Left ventricle myocardium inferior (tissue), 1 donor: Measurements from ENCODE around the gene FLVCR1. TPM values are rescaled to one million over a fixed set of nuclear protein-coding genes. Genes with fewer than 3 reads are reported as not detected.

Experiments used
- DNase-seq: peaks from one replicate; pipeline ENCODE4 v3.0.0-alpha.2; 2020
- H3K27ac ChIP-seq: fragments of 200-600 bp; replicated peaks from 2 replicates; pipeline ENCODE4 v1.8.0; 2021
- H3K27me3 ChIP-seq: fragments of 200-600 bp; 2 replicates; pipeline ENCODE4 v1.8.0; 2021; ENCODE audit warnings: low read depth
- H3K36me3 ChIP-seq: fragments of 200-600 bp; 2 replicates; pipeline ENCODE4 v1.8.0; 2021
- H3K4me1 ChIP-seq: fragments of 200-600 bp; 2 replicates; pipeline ENCODE4 v1.8.0; 2021
- H3K4me3 ChIP-seq: fragments of 200-600 bp; 2 replicates; pipeline ENCODE4 v1.8.0; 2021; ENCODE audit warnings: mild to moderate bottlenecking, moderate library complexity
- H3K9me3 ChIP-seq: fragments of 200-600 bp; replicated peaks from 2 replicates; pipeline ENCODE4 v1.8.0; 2021
- intact Hi-C: fragments of 100-400 bp; cut with micrococcal nuclease; formaldehyde crosslinking; loops from one replicate; pipeline ENCODE4 v1.11.0; 2022
- total RNA-seq: library from RNA; stranded (reverse); fragmentation: NEBNext Ultra II Directional; extraction: Animal tissue kit (Norgen Biotek cat#: 25700); gene quantifications from one replicate; pipeline ENCODE4 v1.2.1, GENCODE V29; 2021
- TF ChIP-seq, protein P1 (sequence below): fragments of 200-600 bp; IDR thresholded peaks from 2 replicates; pipeline ENCODE4 v1.8.0; 2021; ENCODE audit warnings: antibody characterized with exemption, mild to moderate bottlenecking, borderline replicate concordance
- donor health status: DM: no; HTN: yes; CAD: no; lungs with severe emphysema.

The FLVCR1 gene
- total RNA-seq, 1 donor from 2014 or later, result 2.7 TPM

DNA sequence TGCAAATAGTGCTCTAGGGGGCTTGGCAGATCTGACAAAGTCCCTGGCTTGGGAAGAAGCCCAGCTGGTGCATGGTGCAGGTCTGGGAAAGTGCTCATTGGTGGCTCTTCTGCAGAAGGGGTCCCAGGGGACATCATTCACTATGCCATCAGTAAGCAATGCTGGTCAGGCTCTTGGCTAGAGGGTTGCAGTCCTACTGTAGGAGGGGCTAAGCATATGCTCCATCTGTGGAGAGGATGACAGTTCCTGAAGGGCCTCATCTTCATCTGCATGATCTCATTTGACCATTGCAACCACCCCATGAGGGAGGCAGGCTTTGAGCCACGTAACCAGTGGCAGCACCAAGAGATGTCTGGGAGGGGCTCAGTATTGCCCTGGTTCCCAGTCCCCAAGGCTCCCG lies 60.7 kb downstream of the FLVCR1 start:
- intact Hi-C loops, result no loop called here
- H3K4me1 ChIP-seq, result peaks cover 8% of the 10 kb centered on the region
- H3K27ac ChIP-seq, result no peak overlapping the region
- no peak overlapping the region for H3K4me3 ChIP-seq
- TF ChIP-seq, protein P1, sequence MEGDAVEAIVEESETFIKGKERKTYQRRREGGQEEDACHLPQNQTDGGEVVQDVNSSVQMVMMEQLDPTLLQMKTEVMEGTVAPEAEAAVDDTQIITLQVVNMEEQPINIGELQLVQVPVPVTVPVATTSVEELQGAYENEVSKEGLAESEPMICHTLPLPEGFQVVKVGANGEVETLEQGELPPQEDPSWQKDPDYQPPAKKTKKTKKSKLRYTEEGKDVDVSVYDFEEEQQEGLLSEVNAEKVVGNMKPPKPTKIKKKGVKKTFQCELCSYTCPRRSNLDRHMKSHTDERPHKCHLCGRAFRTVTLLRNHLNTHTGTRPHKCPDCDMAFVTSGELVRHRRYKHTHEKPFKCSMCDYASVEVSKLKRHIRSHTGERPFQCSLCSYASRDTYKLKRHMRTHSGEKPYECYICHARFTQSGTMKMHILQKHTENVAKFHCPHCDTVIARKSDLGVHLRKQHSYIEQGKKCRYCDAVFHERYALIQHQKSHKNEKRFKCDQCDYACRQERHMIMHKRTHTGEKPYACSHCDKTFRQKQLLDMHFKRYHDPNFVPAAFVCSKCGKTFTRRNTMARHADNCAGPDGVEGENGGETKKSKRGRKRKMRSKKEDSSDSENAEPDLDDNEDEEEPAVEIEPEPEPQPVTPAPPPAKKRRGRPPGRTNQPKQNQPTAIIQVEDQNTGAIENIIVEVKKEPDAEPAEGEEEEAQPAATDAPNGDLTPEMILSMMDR, result no peak
- H3K27me3 ChIP-seq, result peaks cover 61% of the 10 kb centered on the region
- no peaks in the 10 kb centered on the region for H3K9me3 ChIP-seq
- DNase-seq, result no peak
- H3K36me3 ChIP-seq, result no peaks in the 10 kb centered on the region

GRCh38 chr1:212920246-212920645 lies 62.2 kb downstream of the FLVCR1 start:
- TF ChIP-seq, protein P1, result no peak

DNA sequence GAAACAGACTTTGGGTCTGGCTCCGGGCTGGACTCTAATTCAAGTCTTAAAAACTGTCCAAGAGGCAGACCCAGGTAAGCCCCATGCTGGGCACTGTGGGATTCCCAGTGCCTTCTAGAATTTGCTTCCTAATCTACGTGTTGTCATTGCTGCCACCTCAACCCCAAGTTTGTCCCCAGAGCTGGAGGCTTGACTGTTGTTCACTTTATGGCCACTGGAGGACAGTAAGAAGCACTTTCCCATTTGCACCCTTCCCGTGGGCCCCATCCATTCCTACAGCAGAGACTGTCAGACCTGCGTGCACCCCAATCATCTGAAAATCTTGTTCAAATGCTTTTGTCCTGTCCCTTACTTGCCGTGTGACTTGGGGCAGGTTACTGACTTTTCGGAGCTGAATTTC lies 62.8 kb downstream of the FLVCR1 start:
- no peak for DNase-seq
- TF ChIP-seq, protein P1, result peak; percentile 41
- Histone ChIP-seq H3K4me1 (peaks cover 5% of the 10 kb centered on the region), H3K9me3 (no peaks in the 10 kb centered on the region), H3K36me3 (no peaks in the 10 kb centered on the region), H3K27me3 (peaks cover 64% of the 10 kb centered on the region), H3K27ac (no peak overlapping the region), H3K4me3 (no peak overlapping the region)
- intact Hi-C loops, result no loop called here

More at GRCh38 chr1:212920246-212920645, 62.2 kb downstream of the FLVCR1 start:
- no peaks in the 10 kb centered on the region for H3K36me3 ChIP-seq
- H3K27me3 ChIP-seq, result peaks cover 69% of the 10 kb centered on the region
- no peak overlapping the region for H3K27ac ChIP-seq
- H3K9me3 ChIP-seq, result no peaks in the 10 kb centered on the region
- no peak overlapping the region for H3K4me3 ChIP-seq
- peaks cover 8% of the 10 kb centered on the region for H3K4me1 ChIP-seq
- DNase-seq, result no peak
- intact Hi-C loops, result no loop called here

- TF ChIP-seq, protein P1, result no peak
- intact Hi-C loops, result no loop called here
- Histone ChIP-seq H3K4me1 (no peaks in the 10 kb centered on the region), H3K9me3 (peaks cover 7% of the 10 kb centered on the region), H3K4me3 (no peak overlapping the region), H3K27me3 (peaks cover 56% of the 10 kb centered on the region), H3K27ac (no peak overlapping the region), H3K36me3 (no peaks in the 10 kb centered on the region)
- DNase-seq, result no peak
These were observed 63.9 kb downstream of the FLVCR1 start for GRCh38 chr1:212922016-212922415.

DNA sequence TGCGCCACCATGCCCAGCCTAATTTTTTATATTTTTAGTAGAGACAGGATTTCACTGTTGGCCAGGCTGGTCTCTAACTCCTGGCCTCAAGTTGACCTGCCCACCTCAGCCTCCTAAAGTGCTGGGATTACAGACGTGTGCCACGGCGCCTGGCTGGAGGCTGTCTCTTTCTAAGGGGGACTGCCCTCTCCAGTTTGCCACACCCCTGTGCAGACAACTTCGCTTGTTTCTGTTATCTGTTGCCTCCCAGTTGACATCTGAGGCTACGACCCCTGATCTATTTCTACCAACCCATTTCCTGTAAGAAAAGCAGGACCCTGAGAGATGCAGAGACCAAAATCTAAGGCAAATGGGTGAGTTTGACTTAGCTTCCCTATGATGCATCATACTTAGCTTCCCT lies 68.3 kb downstream of the FLVCR1 start:
- Histone ChIP-seq H3K27me3 (peaks cover 30% of the 10 kb centered on the region), H3K4me1 (no peaks in the 10 kb centered on the region), H3K4me3 (no peak overlapping the region), H3K36me3 (no peaks in the 10 kb centered on the region), H3K27ac (no peak overlapping the region), H3K9me3 (peaks cover 8% of the 10 kb centered on the region)
- DNase-seq, result no peak
- TF ChIP-seq, protein P1, result no peak
- intact Hi-C loops, result no loop called here
